HG02973 (cell line): ENCODE results near the gene UNKL.
"Not testable (repeated sequence)": the region's sequence is repeated elsewhere in the genome, so short reads cannot be mapped to it uniquely, and the experiment has no call there.

Source experiments
- ATAC-seq: cut with Tn5 transposase; IDR thresholded peaks from one replicate; pipeline ENCODE4 v1.9.1; 2021; ENCODE audit warnings: moderate library complexity; ENCODE audit not compliant: unreplicated experiment

The UNKL gene

GRCh38 chr16:1446296-1447080 lies 32.0 kb upstream of the UNKL start:
- no peak for ATAC-seq

- ATAC-seq, result no peak
Measured at GRCh38 chr16:1445518-1446203, 31.2 kb upstream of the UNKL start.

- no peak for ATAC-seq
Measured at GRCh38 chr16:1444730-1445517, 30.4 kb upstream of the UNKL start.

GRCh38 chr16:1443980-1444729 lies 29.7 kb upstream of the UNKL start, which contains the start of gene CCDC154:
Gene CCDC154, minus strand, starts transcription at chr16:1444556. Its CDS starts 234 bp downstream, at chr16:1444322.
- no peak for ATAC-seq

- no peak for ATAC-seq
Measured at GRCh38 chr16:1443403-1443973, 29.0 kb upstream of the UNKL start.

GRCh38 chr16:1442697-1443096 lies 28.2 kb upstream of the UNKL start:
- ATAC-seq, result no peak

GRCh38 chr16:1441391-1441829 lies 26.9 kb upstream of the UNKL start:
- ATAC-seq, result no peak

GRCh38 chr16:1439699-1440074 lies 25.2 kb upstream of the UNKL start:
- ATAC-seq, result not testable (repeated sequence)

GRCh38 chr16:1439058-1439698 lies 24.7 kb upstream of the UNKL start:
- ATAC-seq, result no peak

- no peak for ATAC-seq
Measured at GRCh38 chr16:1438229-1439057, 23.9 kb upstream of the UNKL start.

- no peak for ATAC-seq
Measured at GRCh38 chr16:1437606-1438005, 23.1 kb upstream of the UNKL start.

- no peak for ATAC-seq
Measured at GRCh38 chr16:1436731-1437355, 22.3 kb upstream of the UNKL start.

GRCh38 chr16:1435921-1436697 lies 21.6 kb upstream of the UNKL start:
- ATAC-seq, result no peak

- ATAC-seq, result no peak
Measured at GRCh38 chr16:1434644-1435592, 20.4 kb upstream of the UNKL start.

- no peak for ATAC-seq
Measured at GRCh38 chr16:1433756-1434155, 19.3 kb upstream of the UNKL start.

GRCh38 chr16:1433263-1433560 lies 18.7 kb upstream of the UNKL start:
- no peak for ATAC-seq
